K562 (cell line): ENCODE results near the gene UBE2E2. TPM values are rescaled to one million over a fixed set of nuclear protein-coding genes. Genes with fewer than 3 reads are reported as not detected.

Experiments used
- ATAC-seq: fragments of 200-7000 bp; cut with Tn5 transposase; 3 replicates; pipeline ENCODE4 v1.9.1; 2020; ENCODE audit warnings: moderate library complexity
- BruUV-seq: library from RNA; stranded (reverse); fragments of 400-500 nt; replicated peaks from 2 replicates; lab custom pipeline; 2021; lab: Mats Ljungman, UMichigan
- CTCF ChIA-PET: fragments of 300-600 bp; formaldehyde crosslinking; extraction: SDS; loops from one replicate; lab custom pipeline; 2021; ENCODE audit warnings: low intra/inter-chr PET ratio; lab: Yijun Ruan, JAX
- POLR2A ChIA-PET: fragments of 300-600, 350-650 bp; sonication (Branson Sonifier 250); formaldehyde crosslinking; extraction: SDS; loops from one replicate; lab custom pipeline; 2021; ENCODE audit warnings: antibody characterized with exemption, inconsistent platforms; lab: Yijun Ruan, JAX
- DNase-seq, 4 experiments: peaks; one replicate each; pipeline versions ENCODE4 v3.0.0 to v3.0.0-alpha.2; 2011 to 2018; ENCODE audit warnings: low spot score in 3 of 4, mixed read lengths in 3 of 4; ENCODE audit errors: extremely low read depth in 1 of 4
- FAIRE-seq: peaks from 2 replicates; lab custom pipeline; 2011; peaks lifted over from hg19 to GRCh38; lab: Jason Lieb, UNC
- H2AFZ ChIP-seq: 2 replicates; pipeline ENCODE4 v1.6.0; 2011; ENCODE audit warnings: low read depth, low read length, control low read depth, inconsistent platforms
- H3K27ac ChIP-seq: fragments of 200-600 bp; 3 replicates; pipeline ENCODE4 v1.8.0; 2011; ENCODE audit warnings: low read depth, mild to moderate bottlenecking, control low read depth, inconsistent platforms, low read length, moderate library complexity, mixed read lengths; ENCODE audit errors: extremely low read depth
- H3K27me3 ChIP-seq, 2 experiments: fragments of 300-600 bp in 1 of 2; 2 replicates in 1 of 2; 3 replicates in 1 of 2; pipeline versions ENCODE4 v1.6.0 to v1.8.0; 2011; ENCODE audit warnings: inconsistent platforms in 2 of 2, low read length in 2 of 2, mild to moderate bottlenecking in 1 of 2, mixed read lengths in 1 of 2, moderate library complexity in 1 of 2; ENCODE audit not compliant: control insufficient read depth in 2 of 2, insufficient read depth in 2 of 2
- H3K36me3 ChIP-seq: fragments of 300-600 bp; 3 replicates; pipeline ENCODE4 v1.8.0; 2011; ENCODE audit warnings: mild to moderate bottlenecking, low read length, inconsistent platforms; ENCODE audit not compliant: control insufficient read depth, insufficient read depth
- H3K4me1 ChIP-seq, 2 experiments: fragments of 200-600 bp in 1 of 2; replicated peaks in 1 of 2; 2 replicates in 1 of 2; 3 replicates in 1 of 2; pipeline versions ENCODE4 v1.5.1 to v1.8.0; 2011; ENCODE audit warnings: inconsistent platforms in 2 of 2, low read length in 2 of 2, mild to moderate bottlenecking in 1 of 2, mixed read lengths in 1 of 2, moderate library complexity in 1 of 2; ENCODE audit not compliant: control insufficient read depth in 2 of 2, insufficient read depth in 2 of 2
- H3K4me2 ChIP-seq: 2 replicates; pipeline ENCODE4 v1.6.1; 2011; ENCODE audit warnings: low read length, control low read depth, inconsistent platforms, mixed read lengths; ENCODE audit not compliant: insufficient read depth
- H3K4me3 ChIP-seq: fragments of 200-600 bp; sonication (generic), shearing (Covaris generic); 2 replicates; pipeline ENCODE4 v1.5.1; 2016; ENCODE audit warnings: control low read depth, inconsistent platforms
- H3K79me2 ChIP-seq: fragments of 200-600 bp; 3 replicates; pipeline ENCODE4 v1.8.0; 2011; ENCODE audit warnings: low read length, inconsistent platforms; ENCODE audit not compliant: control insufficient read depth, insufficient read depth
- H3K9ac ChIP-seq, 2 experiments: 2 replicates each; pipeline versions ENCODE4 v1.6.0 to v1.6.1; 2011; ENCODE audit warnings: low read depth in 2 of 2, low read length in 2 of 2, control low read depth in 1 of 2, inconsistent platforms in 1 of 2, mild to moderate bottlenecking in 1 of 2, mixed read lengths in 1 of 2; ENCODE audit not compliant: insufficient read depth in 1 of 2
- H3K9me1 ChIP-seq: one replicate; pipeline ENCODE4 v1.6.0; 2011; ENCODE audit warnings: inconsistent platforms, mild to moderate bottlenecking, low read length, moderate library complexity; ENCODE audit not compliant: control insufficient read depth, insufficient read depth
- H3K9me3 ChIP-seq: replicated peaks from 2 replicates; pipeline ENCODE4 v1.5.1; 2011; ENCODE audit warnings: low read depth, low read length, inconsistent platforms; ENCODE audit not compliant: control insufficient read depth, insufficient read depth
- H4K20me1 ChIP-seq: replicated peaks from 2 replicates; pipeline ENCODE4 v1.6.1; 2011; ENCODE audit warnings: low read length, inconsistent platforms, mixed read lengths; ENCODE audit not compliant: control insufficient read depth, insufficient read depth
- CEBPG ChIP-seq, 3 experiments: fragments of 200-800 bp in 1 of 3; sonication (Bioruptor generic) in 1 of 3; sonication (generic) in 1 of 3; formaldehyde crosslinking in 1 of 3; IDR thresholded peaks in 2 of 3; conservative IDR thresholded peaks in 1 of 3; 2 replicates each; pipeline versions ENCODE4 v1.6.1 to v1.8.0; 2016 to 2022; ENCODE audit warnings: missing compliant biosample characterization in 2 of 3, missing genetic modification characterization in 2 of 3, mild to moderate bottlenecking in 1 of 3, missing genetic modification reagents in 1 of 3
- NCOA4 ChIP-seq: fragments of 450-650 bp; IDR thresholded peaks from 2 replicates; pipeline ENCODE4 v1.6.1; 2018; ENCODE audit warnings: mild to moderate bottlenecking; ENCODE audit not compliant: partially characterized antibody
- POLR3A ChIP-seq: IDR thresholded peaks from 2 replicates; pipeline ENCODE4 v1.6.1; 2011; ENCODE audit warnings: borderline replicate concordance, mild to moderate bottlenecking, moderate library complexity; ENCODE audit not compliant: insufficient read length, insufficient read depth; ENCODE audit errors: extremely low read depth
- PRPF4 ChIP-seq: fragments of 200-400 bp; formaldehyde crosslinking; IDR thresholded peaks from one replicate; pipeline ENCODE4 v1.6.1; 2017; ENCODE audit warnings: low read length, low read depth, mild to moderate bottlenecking; ENCODE audit not compliant: insufficient read depth, poor library complexity, severe bottlenecking
- SMAD4 ChIP-seq: fragments of 250-450 bp; sonication (Bioruptor Pico); conservative IDR thresholded peaks from 2 replicates; pipeline ENCODE4 v1.8.0; 2021; ENCODE audit warnings: inconsistent platforms, mild to moderate bottlenecking, moderate library complexity
- TAL1 ChIP-seq: fragments of 450-650 bp; IDR thresholded peaks from 2 replicates; pipeline ENCODE4 v1.6.1; 2016; ENCODE audit warnings: mild to moderate bottlenecking
- ZKSCAN1 ChIP-seq: fragments of 150-350 bp; IDR thresholded peaks from 2 replicates; pipeline ENCODE4 v1.6.1; 2016; ENCODE audit warnings: low read depth, low read length
- WGBS: fragments of 100-300 bp; shearing (Covaris generic); methylation state at CpG from one replicate; pipeline ENCODE4 v1.1.6; 2016; ENCODE audit warnings: low coverage, mixed read lengths; ENCODE audit not compliant: insufficient coverage; ENCODE audit errors: missing lambda C conversion rate; 5-methylcytosine and 5-hydroxymethylcytosine counted together
- in situ Hi-C: fragments of 300-500 bp; cut with MboI; formaldehyde crosslinking; loops from 4 replicates; pipeline ENCODE4 v1.15.0; 2018; ENCODE audit warnings: inconsistent platforms, mixed read lengths
- intact Hi-C: fragments of 100-400 bp; cut with micrococcal nuclease; formaldehyde crosslinking; loops from 2 replicates; pipeline ENCODE4 v1.14.2; 2022
- polyA plus RNA-seq, 8 experiments: library from polyadenylated mRNA; depleted of rRNA in 4 of 8; stranded (reverse) in 5 of 8; unstranded in 3 of 8; fragments of >200 nt; fragmentation: Nextera tagmentation in 2 of 8; fragmentation: Illumina TruSeq in 1 of 8; extraction: Ambion mirVana in 2 of 8; extraction: Trizol in 1 of 8; gene quantifications; 2 replicates each; pipeline versions ENCODE4 v1.2.1 to v1.2.3, GENCODE V29; 2011 to 2014; ENCODE audit warnings: inconsistent platforms in 1 of 8, missing spikeins in 1 of 8
- total RNA-seq, 7 experiments: library from RNA; depleted of rRNA in 6 of 7; stranded (reverse); fragments of >200 nt in 6 of 7; fragmentation: Illumina TruSeq in 2 of 7; extraction: Trizol in 2 of 7; gene quantifications; 2 replicates each; pipeline versions ENCODE4 v1.2.1 to v1.2.3, GENCODE V29; 2011 to 2021; ENCODE audit warnings: low replicate concordance in 1 of 7
- TF ChIP-seq, protein P1 (sequence below): fragments of 200-400 bp; formaldehyde crosslinking; IDR thresholded peaks from 2 replicates; pipeline ENCODE4 v1.6.1; 2017; ENCODE audit warnings: mild to moderate bottlenecking, low read depth, low read length, moderate library complexity
- TF ChIP-seq, protein P2 (sequence below), 2 experiments: fragments of 450-650 bp; conservative IDR thresholded peaks; 2 replicates each; pipeline ENCODE4 v1.6.1; 2017; ENCODE audit warnings: mild to moderate bottlenecking in 2 of 2, moderate library complexity in 2 of 2

UBE2E2 gene
- total and polyA plus RNA-seq, 9 of the 15 experiments (the other 6 are each of a cell fraction or from before 2014, with no cell fraction given) = 0.22 to 5.1 (median 1.9) TPM

DNA sequence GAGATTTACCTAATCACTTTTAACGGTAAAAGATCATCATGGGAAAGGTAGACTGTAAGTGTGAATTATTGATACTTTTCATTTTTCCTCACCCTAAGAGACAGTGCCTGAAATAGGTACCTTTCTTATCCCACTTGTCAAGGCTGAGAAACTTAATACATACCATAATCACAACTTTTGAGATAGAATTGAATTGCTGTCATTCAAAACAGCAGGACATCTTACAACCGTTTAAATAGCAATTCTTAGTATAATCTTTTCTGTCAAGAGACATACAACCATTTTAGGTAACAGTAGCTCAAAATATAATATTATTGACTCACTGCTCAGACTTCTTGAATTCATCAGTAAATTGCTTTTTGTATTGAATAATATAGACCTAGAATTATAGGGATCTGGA is 10.7 kb downstream of the UBE2E2 start:
- POLR2A ChIA-PET = no interaction called here
- no peak for ATAC-seq

DNA sequence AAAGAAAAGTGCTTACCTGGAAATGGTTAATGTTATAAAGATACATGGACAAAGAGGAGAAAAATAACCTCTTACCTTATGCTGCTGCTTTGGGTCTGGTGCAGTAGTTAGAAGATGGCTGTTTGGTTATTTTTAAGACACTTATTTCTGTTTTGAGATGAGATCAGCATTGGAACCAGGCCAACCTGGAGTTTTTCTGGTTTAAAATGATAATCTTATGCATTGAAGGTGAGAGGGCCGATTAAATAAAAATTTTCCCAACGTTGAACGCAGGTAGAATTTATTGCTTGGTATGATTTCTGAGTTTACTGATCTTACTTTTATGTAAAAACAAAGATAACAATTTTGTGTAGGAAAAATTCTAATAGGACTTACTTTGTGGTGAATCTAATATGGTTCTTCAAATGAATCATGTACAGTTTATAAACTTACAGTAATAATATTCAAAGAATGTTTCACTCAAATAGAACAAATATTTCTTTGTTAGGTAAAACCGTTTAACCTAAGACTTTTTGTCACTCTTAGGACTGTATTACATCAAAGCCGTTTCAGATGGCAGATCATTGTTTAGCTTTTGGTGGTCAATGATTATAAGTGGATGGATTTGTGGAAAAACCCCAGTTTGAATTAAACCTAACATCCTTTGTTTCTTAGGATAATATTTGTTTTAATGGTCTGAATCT is 14.9 kb downstream of the UBE2E2 start:
- ChIA-PET POLR2A (no interaction called here), CTCF (no interaction called here)
- DNase-seq (no peak), ATAC-seq (no peak), FAIRE-seq (no peak)
- no peak overlapping the region for H3K4me2 ChIP-seq
- H3K9me3 ChIP-seq = no peaks in the 10 kb centered on the region
- in situ Hi-C loops (loop anchor here (25.0 kb wide), 1 partner anchor 819 kb away; no protein-coding TSS in a partner anchor), intact Hi-C loops (no loop called here)
- H3K9ac ChIP-seq = no peak overlapping the region
- no peaks in the 10 kb centered on the region for H3K27me3 ChIP-seq
- no peaks in the 10 kb centered on the region for H3K4me1 ChIP-seq
- no peaks in the 10 kb centered on the region for H3K9me1 ChIP-seq
- under 1% methylated on average over 5 of the region's 5 CpGs for WGBS
- no TSS peak for BruUV-seq
- H3K36me3 ChIP-seq = no peaks in the 10 kb centered on the region
- no peak overlapping the region for H2AFZ ChIP-seq
- H3K27ac ChIP-seq = no peak overlapping the region
- no peak overlapping the region for H3K4me3 ChIP-seq
- H3K79me2 ChIP-seq = no peaks in the 10 kb centered on the region
- H4K20me1 ChIP-seq = no peaks in the 10 kb centered on the region
- TF ChIP-seq NCOA4 (no peak), CEBPG (CRISPR knock-in tag; IDR thresholded peaks at IDR 0.05) (no peak), CEBPG (tag; conservative IDR thresholded peaks at IDR 0.05 in 1 of 2, IDR thresholded peaks at IDR 0.05 in 1 of 2) (no peak), PRPF4 (no peak), TAL1 (no peak), SMAD4 (CRISPR knock-in tag) (no peak), POLR3A (no peak), ZKSCAN1 (no peak)
- TF ChIP-seq, protein P1, sequence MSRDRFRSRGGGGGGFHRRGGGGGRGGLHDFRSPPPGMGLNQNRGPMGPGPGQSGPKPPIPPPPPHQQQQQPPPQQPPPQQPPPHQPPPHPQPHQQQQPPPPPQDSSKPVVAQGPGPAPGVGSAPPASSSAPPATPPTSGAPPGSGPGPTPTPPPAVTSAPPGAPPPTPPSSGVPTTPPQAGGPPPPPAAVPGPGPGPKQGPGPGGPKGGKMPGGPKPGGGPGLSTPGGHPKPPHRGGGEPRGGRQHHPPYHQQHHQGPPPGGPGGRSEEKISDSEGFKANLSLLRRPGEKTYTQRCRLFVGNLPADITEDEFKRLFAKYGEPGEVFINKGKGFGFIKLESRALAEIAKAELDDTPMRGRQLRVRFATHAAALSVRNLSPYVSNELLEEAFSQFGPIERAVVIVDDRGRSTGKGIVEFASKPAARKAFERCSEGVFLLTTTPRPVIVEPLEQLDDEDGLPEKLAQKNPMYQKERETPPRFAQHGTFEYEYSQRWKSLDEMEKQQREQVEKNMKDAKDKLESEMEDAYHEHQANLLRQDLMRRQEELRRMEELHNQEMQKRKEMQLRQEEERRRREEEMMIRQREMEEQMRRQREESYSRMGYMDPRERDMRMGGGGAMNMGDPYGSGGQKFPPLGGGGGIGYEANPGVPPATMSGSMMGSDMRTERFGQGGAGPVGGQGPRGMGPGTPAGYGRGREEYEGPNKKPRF = no peak

More for the DNA sequence above, 10.7 kb downstream of the UBE2E2 start:
- FAIRE-seq (no peak), DNase-seq (no peak)
- BruUV-seq = no TSS peak
- Histone ChIP-seq H4K20me1 (no peaks in the 10 kb centered on the region), H3K36me3 (no peaks in the 10 kb centered on the region), H3K9me3 (no peaks in the 10 kb centered on the region), H3K79me2 (no peaks in the 10 kb centered on the region), H3K9me1 (no peaks in the 10 kb centered on the region), H2AFZ (no peak overlapping the region), H3K4me2 (no peak overlapping the region), H3K27me3 (no peaks in the 10 kb centered on the region), H3K4me3 (no peak overlapping the region), H3K27ac (no peak overlapping the region), H3K9ac (no peak overlapping the region), H3K4me1 (no peaks in the 10 kb centered on the region)
- TF ChIP-seq, protein P2, sequence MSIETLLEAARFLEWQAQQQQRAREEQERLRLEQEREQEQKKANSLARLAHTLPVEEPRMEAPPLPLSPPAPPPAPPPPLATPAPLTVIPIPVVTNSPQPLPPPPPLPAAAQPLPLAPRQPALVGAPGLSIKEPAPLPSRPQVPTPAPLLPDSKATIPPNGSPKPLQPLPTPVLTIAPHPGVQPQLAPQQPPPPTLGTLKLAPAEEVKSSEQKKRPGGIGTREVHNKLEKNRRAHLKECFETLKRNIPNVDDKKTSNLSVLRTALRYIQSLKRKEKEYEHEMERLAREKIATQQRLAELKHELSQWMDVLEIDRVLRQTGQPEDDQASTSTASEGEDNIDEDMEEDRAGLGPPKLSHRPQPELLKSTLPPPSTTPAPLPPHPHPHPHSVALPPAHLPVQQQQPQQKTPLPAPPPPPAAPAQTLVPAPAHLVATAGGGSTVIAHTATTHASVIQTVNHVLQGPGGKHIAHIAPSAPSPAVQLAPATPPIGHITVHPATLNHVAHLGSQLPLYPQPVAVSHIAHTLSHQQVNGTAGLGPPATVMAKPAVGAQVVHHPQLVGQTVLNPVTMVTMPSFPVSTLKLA (conservative IDR thresholded peaks at IDR 0.05) = no peak
- 0% methylated on average over 2 of the region's 2 CpGs for WGBS
- CTCF ChIA-PET = no interaction called here
- in situ Hi-C loops = loop anchor here (25.0 kb wide), 1 partner anchor 823 kb away; no protein-coding TSS in a partner anchor
- intact Hi-C loops = no loop called here
